Spleen (tissue), 11 donors: ENCODE results near the gene POLG. TPM values are rescaled to one million over a fixed set of nuclear protein-coding genes. Genes with fewer than 3 reads are reported as not detected.

Experiments used
- DNase-seq: peaks from one replicate; pipeline ENCODE4 v3.0.0-alpha.2; 2020
- H3K27ac ChIP-seq, 8 donors: fragments of 200-600 bp; sonication (generic) in 7 of 8; 1 replicate in 4 of 8; 2 replicates in 4 of 8; pipeline versions ENCODE4 v1.5.0 to v1.8.0; 2016 to 2021; ENCODE audit warnings: inconsistent platforms in 4 of 8, mild to moderate bottlenecking in 4 of 8, moderate library complexity in 1 of 8
- H3K27me3 ChIP-seq, 7 donors: fragments of 200-600 bp; sonication (generic) in 6 of 7; replicated peaks in 1 of 7; 1 replicate in 4 of 7; 2 replicates in 3 of 7; pipeline versions ENCODE4 v1.5.0 to v1.8.0; 2016 to 2021; ENCODE audit warnings: inconsistent platforms in 3 of 7, mild to moderate bottlenecking in 1 of 7
- H3K36me3 ChIP-seq, 6 donors: fragments of 200-600 bp; sonication (generic) in 5 of 6; 1 replicate in 4 of 6; 2 replicates in 2 of 6; pipeline versions ENCODE4 v1.5.0 to v1.8.0; 2016 to 2021; ENCODE audit warnings: inconsistent platforms in 2 of 6
- H3K4me1 ChIP-seq, 6 donors: fragments of 200-600 bp; sonication (generic) in 5 of 6; 1 replicate in 3 of 6; 2 replicates in 3 of 6; pipeline versions ENCODE4 v1.5.0 to v1.8.0; 2016 to 2021; ENCODE audit warnings: inconsistent platforms in 3 of 6
- H3K4me3 ChIP-seq, 8 donors: fragments of 200-600 bp; sonication (generic) in 7 of 8; 1 replicate in 4 of 8; 2 replicates in 4 of 8; pipeline versions ENCODE4 v1.5.0 to v1.8.0; 2016 to 2021; ENCODE audit warnings: inconsistent platforms in 4 of 8, mild to moderate bottlenecking in 4 of 8, moderate library complexity in 2 of 8
- H3K9me3 ChIP-seq, 8 donors: fragments of 200-600 bp; sonication (generic) in 7 of 8; 1 replicate in 4 of 8; 2 replicates in 4 of 8; pipeline versions ENCODE4 v1.5.0 to v1.8.0; 2016 to 2021; ENCODE audit warnings: inconsistent platforms in 4 of 8
- POLR2A ChIP-seq, 3 donors: fragments of 450-650 bp; IDR thresholded peaks; one replicate each; pipeline ENCODE4 v1.5.1; 2017; ENCODE audit warnings: antibody characterized with exemption in 3 of 3, mild to moderate bottlenecking in 1 of 3
- POLR2AphosphoS5 ChIP-seq, 3 donors: sonication (generic); formaldehyde crosslinking; IDR thresholded peaks; one replicate each; pipeline ENCODE4 v1.5.1; 2017; ENCODE audit warnings: antibody characterized with exemption in 3 of 3
- WGBS, 5 donors: extraction: QIAGEN DNeasy Blood & Tissue Kit in 3 of 5; methylation state at CpG; one replicate each; pipeline versions ENCODE4 v1.1.5 to v1.1.7; 2013 to 2018; 5-methylcytosine and 5-hydroxymethylcytosine counted together
- intact Hi-C: fragments of 100-400 bp; cut with DNase I; formaldehyde crosslinking; loops from one replicate; pipeline ENCODE4 v1.15.0; 2023; ENCODE audit warnings: low total_unique reads
- polyA plus RNA-seq, 3 donors: library from polyadenylated mRNA; stranded (reverse); fragments of 200-250 nt; gene quantifications; one replicate each; pipeline ENCODE4 v1.2.1, GENCODE V29; 2013
- total RNA-seq, 7 donors: library from RNA; depleted of rRNA in 3 of 7; stranded (reverse); fragments of >200 nt in 3 of 7; fragmentation: NEBNext Ultra II Directional in 4 of 7; extraction: Animal tissue kit (Norgen Biotek cat#: 25700) in 4 of 7; gene quantifications; one replicate each; pipeline versions ENCODE4 v1.1.0 to v1.2.1, GENCODE V29; 2016 to 2021
- TF ChIP-seq, protein P1 (sequence below), 11 experiments: fragments of 200-600 bp in 7 of 11; fragments of 450-650 bp in 4 of 11; sonication (generic) in 4 of 11; IDR thresholded peaks in 8 of 11; conservative IDR thresholded peaks in 3 of 11; 1 replicate in 7 of 11; 2 replicates in 4 of 11; pipeline versions ENCODE4 v1.4.0 to v1.8.0; 2016 to 2021; ENCODE audit warnings: antibody characterized with exemption in 11 of 11, inconsistent platforms in 4 of 11, mild to moderate bottlenecking in 1 of 11
- donor health status: healthy with polysubstance abuse.
- donor health status: DM: no; HTN: no; CAD: no; lungs with moderate emphysema.
- donor health status: DM: no; HTN: no; CAD: no.
- donor health status: Bipolar disorder and iron deficiency.
- donor health status: healthy.
- donor health status: DM: no; HTN: no; CAD: no.
- donor health status: DM: yes; HTN: yes; CAD: no.

Gene POLG
- total and polyA plus RNA-seq, 10 donors: 38.3 to 105 (median 68.3) TPM

GRCh38 chr15:89359471-89360293 is 25.1 kb upstream of the POLG start:
- 10 to 13% (median 11%) methylated on average over 26 to 32 of the region's 32 CpGs for WGBS, 5 donors
- Histone ChIP-seq H3K9me3 (no peaks in the 10 kb centered on the region), H3K27me3 (peaks cover 14 to 100% (median 93%) of the 10 kb centered on the region in 7 donors), H3K4me3 (peak overlapping the region in 6 of 8 donors; percentile 47 to 78 (median 50)), H3K36me3 (no peaks in the 10 kb centered on the region), H3K27ac (no peak overlapping the region), H3K4me1 (peaks cover 13 to 58% (median 30%) of the 10 kb centered on the region in 6 donors)
- peak; percentile 64 for DNase-seq
- intact Hi-C loops: loop anchor here (2.0 to 10.0 kb wide), 3 partner anchors 71 to 195 kb away; no protein-coding TSS in a partner anchor
- TF ChIP-seq POLR2A (IDR thresholded peaks at IDR 0.05): no peak
- TF ChIP-seq, protein P1, sequence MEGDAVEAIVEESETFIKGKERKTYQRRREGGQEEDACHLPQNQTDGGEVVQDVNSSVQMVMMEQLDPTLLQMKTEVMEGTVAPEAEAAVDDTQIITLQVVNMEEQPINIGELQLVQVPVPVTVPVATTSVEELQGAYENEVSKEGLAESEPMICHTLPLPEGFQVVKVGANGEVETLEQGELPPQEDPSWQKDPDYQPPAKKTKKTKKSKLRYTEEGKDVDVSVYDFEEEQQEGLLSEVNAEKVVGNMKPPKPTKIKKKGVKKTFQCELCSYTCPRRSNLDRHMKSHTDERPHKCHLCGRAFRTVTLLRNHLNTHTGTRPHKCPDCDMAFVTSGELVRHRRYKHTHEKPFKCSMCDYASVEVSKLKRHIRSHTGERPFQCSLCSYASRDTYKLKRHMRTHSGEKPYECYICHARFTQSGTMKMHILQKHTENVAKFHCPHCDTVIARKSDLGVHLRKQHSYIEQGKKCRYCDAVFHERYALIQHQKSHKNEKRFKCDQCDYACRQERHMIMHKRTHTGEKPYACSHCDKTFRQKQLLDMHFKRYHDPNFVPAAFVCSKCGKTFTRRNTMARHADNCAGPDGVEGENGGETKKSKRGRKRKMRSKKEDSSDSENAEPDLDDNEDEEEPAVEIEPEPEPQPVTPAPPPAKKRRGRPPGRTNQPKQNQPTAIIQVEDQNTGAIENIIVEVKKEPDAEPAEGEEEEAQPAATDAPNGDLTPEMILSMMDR (IDR thresholded peaks at IDR 0.05 in 8 of 11, conservative IDR thresholded peaks at IDR 0.05 in 3 of 11): no peak
- no peak for TF ChIP-seq POLR2AphosphoS5 (IDR thresholded peaks at IDR 0.05)

DNA sequence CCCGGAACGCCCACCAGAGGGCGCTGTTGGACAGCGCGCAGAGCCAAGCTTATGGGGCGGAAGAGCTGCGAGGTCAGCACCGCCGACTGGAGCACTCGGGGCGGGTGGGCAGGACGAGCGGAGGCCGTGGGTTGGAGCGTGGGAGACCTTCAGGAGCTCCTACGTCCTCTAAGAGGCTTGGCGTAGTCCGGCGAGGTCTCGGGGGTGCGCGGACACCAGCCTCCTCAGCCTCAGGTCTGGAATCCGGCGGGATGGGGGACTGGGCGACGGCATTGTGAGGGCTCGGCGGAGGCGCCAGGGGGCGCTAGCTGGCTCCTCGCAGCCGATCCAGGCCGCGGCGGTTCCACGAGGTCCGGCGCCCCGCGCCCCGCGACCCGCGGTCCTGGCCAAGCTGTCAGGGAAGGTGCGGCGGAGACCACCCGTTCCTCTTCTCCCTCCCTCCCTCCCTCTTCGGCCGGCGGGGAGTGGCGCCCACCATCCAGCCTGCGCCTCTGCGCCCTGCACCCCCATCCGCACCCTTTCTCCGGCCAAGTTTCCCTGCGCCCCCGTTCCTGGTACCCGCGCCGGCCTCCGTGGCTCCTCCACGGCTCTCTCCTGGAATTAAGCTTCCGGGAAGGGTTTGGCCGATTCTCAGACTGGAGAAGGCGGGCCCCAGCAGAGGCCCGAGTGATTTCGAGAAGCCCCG is 24.3 kb upstream of the POLG start:
- H3K4me3 ChIP-seq: peak overlapping the region; percentile 35 to 78 (median 50)

DNA sequence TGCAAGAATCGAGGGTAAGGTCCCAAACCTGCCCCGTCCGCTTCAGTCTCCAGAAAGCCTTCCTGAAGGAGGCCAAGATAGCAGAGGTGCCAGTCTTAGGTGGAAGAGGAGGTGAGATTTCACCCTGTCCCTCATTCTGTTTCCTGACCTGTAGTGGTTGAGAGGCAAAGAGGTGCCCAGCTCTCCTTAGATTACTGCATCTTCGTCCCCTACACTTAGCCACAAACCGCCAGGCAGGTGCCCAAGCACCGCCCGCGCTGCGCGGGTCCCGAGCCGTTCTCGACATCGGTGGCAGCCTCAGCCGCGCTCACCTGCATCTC is 23.8 kb upstream of the POLG start:
- H3K27ac ChIP-seq: no peak overlapping the region
- peaks cover 14 to 100% (median 83%) of the 10 kb centered on the region in 7 donors for H3K27me3 ChIP-seq
- WGBS, 5 donors: 6 to 25% (median 7%) methylated on average over 5 to 16 of the region's 16 CpGs
- peak overlapping the region in 7 of 8 donors; percentile 35 to 78 (median 50) for H3K4me3 ChIP-seq
- no peak for DNase-seq
- intact Hi-C loops: loop anchor here (2.0 to 10.0 kb wide), 3 partner anchors 72 to 196 kb away; no protein-coding TSS in a partner anchor
- H3K9me3 ChIP-seq: no peaks in the 10 kb centered on the region
- peaks cover 13 to 46% (median 30%) of the 10 kb centered on the region in 6 donors for H3K4me1 ChIP-seq
- TF ChIP-seq POLR2A (IDR thresholded peaks at IDR 0.05) (no peak), POLR2AphosphoS5 (IDR thresholded peaks at IDR 0.05) (no peak)
- TF ChIP-seq, protein P1 (IDR thresholded peaks at IDR 0.05 in 8 of 11, conservative IDR thresholded peaks at IDR 0.05 in 3 of 11): peak in 1 of 11 experiments; percentile 100
- H3K36me3 ChIP-seq: no peaks in the 10 kb centered on the region

More for the DNA sequence above, 24.3 kb upstream of the POLG start:
- H3K9me3 ChIP-seq: no peaks in the 10 kb centered on the region
- intact Hi-C loops: loop anchor here (2.0 to 10.0 kb wide), 3 partner anchors 72 to 196 kb away; no protein-coding TSS in a partner anchor
- H3K36me3 ChIP-seq: no peaks in the 10 kb centered on the region
- peaks cover 13 to 52% (median 30%) of the 10 kb centered on the region in 6 donors for H3K4me1 ChIP-seq
- TF ChIP-seq POLR2A (IDR thresholded peaks at IDR 0.05): no peak
- TF ChIP-seq, protein P1 (IDR thresholded peaks at IDR 0.05 in 8 of 11, conservative IDR thresholded peaks at IDR 0.05 in 3 of 11): peak; percentile 72 to 100 (median 99)
- peak in 2 of 3 donors; percentile 51 to 64 for TF ChIP-seq POLR2AphosphoS5 (IDR thresholded peaks at IDR 0.05)
- DNase-seq: peak; percentile 97
- no peak overlapping the region for H3K27ac ChIP-seq
- peaks cover 14 to 100% (median 88%) of the 10 kb centered on the region in 7 donors for H3K27me3 ChIP-seq
- WGBS, 5 donors: 3 to 7% (median 5%) methylated on average over 41 to 68 of the region's 68 CpGs
